Ureter (tissue), 1 donor: ENCODE results near the gene NCKAP5. TPM values are rescaled to one million over a fixed set of nuclear protein-coding genes. Genes with fewer than 3 reads are reported as not detected.

Experiments
- DNase-seq: peaks from one replicate; pipeline ENCODE4 v3.0.0-alpha.2; 2020; ENCODE audit warnings: low spot score
- total RNA-seq: library from RNA; stranded (reverse); gene quantifications from one replicate; pipeline ENCODE4 v1.2.4, GENCODE V29; 2023
- donor health status: DM: yes; HTN: yes; CAD: no.

NCKAP5 gene
- total RNA-seq, 1 donor from 2014 or later: 7.3 TPM

GRCh38 chr2:132948211-132948610 is 620.1 kb downstream of the NCKAP5 start:
- DNase-seq: no peak

DNA sequence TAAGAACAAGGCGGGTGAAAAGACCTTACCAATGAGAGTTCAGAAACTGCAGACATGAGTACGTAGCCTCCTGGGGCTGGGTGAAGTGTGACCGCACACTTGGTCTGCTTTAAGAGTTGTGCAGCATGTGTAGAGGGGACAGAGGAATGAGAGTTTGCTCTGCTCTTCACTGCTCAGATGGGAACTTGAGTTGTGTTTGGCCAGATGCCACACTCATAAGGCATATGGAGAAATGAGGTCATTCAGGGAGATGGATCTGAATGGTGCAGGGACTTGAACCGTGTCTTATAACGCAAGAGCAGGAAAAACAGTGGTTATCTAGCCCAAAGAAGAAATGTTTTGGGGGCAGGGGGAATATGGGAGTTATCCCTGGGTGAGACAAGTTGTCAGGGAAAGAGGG is 624.4 kb downstream of the NCKAP5 start:
- DNase-seq: no peak

GRCh38 chr2:132941296-132942020 is 626.8 kb downstream of the NCKAP5 start:
- DNase-seq: no peak

- no peak for DNase-seq
Measured at GRCh38 chr2:132937629-132938028, 630.6 kb downstream of the NCKAP5 start.

DNA sequence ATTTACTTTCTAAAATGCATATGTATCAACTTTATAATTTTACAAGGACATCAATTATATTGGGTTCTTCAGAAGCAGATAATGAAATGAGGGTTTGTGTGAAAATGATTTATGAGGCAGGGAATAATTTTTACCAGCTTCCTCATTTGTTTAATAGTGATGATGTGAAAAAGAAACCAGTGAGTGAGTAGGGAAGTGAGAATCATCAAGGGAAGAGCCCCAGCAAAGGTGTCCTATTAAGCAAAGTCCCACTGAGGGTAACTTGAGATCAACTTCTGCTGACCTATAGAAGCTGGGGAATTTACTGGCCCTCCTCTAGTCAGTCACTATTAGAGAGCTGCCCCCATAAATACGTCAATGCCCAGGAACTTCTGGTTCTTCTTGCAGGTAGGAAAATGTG is 631.5 kb downstream of the NCKAP5 start:
- no peak for DNase-seq

GRCh38 chr2:132936261-132936660 is 632.0 kb downstream of the NCKAP5 start:
- DNase-seq: no peak

DNA sequence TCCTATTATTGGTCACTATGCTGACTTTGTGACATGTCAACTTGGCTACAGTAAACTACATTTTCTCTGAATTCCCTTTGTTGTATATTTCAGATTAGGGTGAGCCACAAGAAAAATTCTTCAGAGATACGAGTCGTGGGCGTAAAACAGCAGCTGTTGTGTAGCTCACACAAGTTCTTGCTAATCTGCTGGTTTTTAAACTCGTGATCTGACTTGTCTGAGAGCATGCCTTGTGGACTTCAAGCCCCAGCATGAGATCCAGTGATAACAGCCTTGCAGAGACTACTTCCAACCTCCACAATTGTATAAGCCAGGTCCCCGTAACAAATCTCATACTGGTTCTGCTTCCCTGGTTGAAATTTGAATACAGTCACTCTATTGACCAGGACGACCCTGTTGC is 638.5 kb downstream of the NCKAP5 start:
- DNase-seq: no peak

GRCh38 chr2:132923787-132924186 is 644.5 kb downstream of the NCKAP5 start:
- no peak for DNase-seq

- no peak for DNase-seq
Measured at GRCh38 chr2:132915812-132916549, 652.3 kb downstream of the NCKAP5 start.

DNA sequence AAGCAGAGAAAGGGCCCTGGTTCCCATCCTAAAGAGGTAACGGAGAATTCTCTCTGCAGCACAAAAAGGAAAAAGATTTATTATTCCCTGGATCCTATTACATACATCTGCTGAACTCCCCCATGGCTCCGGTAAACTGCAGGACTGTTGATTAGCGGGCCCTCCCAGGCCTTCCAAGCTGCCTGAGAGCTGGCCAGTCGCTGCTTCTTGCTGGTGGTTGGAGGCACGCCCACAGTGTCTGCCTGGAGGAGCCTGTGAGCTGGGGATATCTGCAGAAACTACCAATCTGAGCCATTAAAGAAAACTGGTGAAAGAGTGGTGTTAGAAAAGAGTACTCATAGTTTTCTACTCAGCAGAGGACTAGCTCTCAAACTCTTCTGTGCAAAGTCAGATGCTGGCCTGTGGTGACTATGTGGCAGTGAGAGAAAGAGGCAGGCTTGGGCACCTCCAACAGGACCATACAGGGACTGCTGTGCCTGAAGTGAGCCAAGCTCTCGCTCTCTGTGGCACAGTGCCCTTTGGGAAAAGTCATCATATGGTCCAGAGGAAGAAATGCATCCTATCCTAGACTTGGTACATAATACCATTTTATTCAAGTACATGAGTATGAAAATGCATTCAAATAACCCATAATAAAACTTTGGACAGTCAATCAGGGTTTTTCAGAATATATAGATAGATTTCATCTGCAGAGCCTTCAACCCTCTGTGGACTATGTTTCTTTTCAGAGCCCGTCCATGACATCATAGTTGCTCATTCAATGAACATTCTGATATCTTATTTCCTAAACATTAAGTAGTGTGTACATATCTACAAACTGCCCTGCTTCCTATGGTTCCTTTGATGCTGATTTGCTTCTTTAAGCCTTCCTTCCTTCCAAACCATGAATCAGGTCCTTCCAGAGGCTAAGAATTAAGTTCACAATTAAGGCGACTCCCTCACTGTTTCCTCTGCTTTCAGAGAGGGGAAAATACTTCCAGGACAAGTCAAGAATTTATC is 656.2 kb downstream of the NCKAP5 start:
- DNase-seq: no peak

DNA sequence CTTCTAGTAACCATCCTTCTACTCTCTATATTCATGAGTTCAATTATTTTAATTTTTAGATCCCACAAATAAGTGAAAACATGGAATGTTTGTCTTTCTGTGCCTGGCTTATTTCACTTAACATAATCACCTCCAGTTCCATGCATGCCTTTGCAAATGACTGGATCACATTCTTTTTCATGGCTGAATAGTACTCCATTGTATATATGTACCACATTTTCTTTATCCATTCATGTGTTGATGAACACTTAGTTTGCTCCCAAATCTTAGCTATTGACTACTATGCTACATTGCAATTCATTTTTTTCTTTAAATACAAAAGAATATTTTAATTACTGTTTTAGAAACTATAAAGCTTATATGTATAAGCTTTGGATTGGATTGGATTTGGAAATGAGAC is 657.8 kb downstream of the NCKAP5 start:
- no peak for DNase-seq

DNA sequence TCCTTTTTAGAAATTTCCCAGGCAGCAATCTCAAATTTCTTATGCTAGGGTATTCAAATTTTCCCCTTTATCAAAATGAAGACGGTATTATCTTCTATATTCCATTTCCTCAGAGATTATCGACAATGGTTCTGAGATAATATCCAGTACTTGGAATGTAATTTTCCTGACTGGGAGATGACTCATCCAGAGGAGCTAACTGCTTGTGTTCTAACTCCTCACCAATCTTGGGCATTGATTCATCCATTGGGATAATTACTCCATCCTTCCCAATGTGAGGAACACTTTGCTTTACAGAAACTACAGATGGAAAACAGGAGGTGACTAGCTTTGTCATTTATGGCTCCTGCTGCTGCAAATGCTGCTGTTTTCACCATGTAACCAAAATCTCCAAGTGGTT is 658.8 kb downstream of the NCKAP5 start:
- no peak for DNase-seq

GRCh38 chr2:132904142-132904842 is 664.0 kb downstream of the NCKAP5 start:
- DNase-seq: no peak

GRCh38 chr2:132902626-132903025 is 665.6 kb downstream of the NCKAP5 start:
- no peak for DNase-seq

GRCh38 chr2:132901661-132902060 is 666.6 kb downstream of the NCKAP5 start:
- DNase-seq: no peak

GRCh38 chr2:132897111-132897510 is 671.2 kb downstream of the NCKAP5 start:
- DNase-seq: no peak

- no peak for DNase-seq
Measured at GRCh38 chr2:132896073-132896472, 672.2 kb downstream of the NCKAP5 start.

GRCh38 chr2:132891498-132891897 is 676.8 kb downstream of the NCKAP5 start:
- no peak for DNase-seq

DNA sequence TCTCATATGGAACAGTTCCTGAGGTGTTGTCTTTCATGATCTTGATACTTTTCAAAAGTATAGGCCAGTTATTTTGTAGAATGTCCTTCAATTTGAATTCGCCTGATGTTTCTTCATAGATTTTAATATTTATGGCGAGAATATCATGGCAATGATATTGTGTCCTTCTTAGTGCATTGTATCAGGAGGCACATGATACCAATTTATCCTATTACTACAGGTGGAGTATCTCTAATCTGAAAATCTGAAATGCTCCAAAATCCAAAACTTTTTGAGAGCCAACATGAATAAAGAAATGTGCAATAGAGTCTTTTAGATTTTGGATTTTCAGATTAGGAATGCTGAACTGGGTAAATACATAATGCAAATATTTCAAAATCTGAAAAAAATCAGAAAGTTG is 681.7 kb downstream of the NCKAP5 start:
- DNase-seq: no peak

DNA sequence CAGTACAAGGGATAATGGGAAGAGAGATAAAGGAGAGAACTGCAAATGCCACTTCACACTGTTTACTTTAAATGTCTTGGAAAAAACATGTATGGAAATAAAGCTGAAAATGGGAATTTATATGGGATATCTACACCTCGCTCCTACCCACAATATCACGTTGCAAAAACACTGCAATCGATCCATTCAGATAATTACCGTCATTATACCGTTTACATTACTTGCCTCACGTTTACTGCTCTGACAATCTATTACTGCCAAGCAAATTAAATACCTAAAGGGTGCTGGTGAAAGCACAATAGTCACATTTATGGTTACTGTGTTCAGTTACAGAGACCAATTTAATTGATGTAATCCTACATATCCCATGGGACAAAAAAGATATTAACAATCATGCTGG is 683.6 kb downstream of the NCKAP5 start:
- no peak for DNase-seq

DNA sequence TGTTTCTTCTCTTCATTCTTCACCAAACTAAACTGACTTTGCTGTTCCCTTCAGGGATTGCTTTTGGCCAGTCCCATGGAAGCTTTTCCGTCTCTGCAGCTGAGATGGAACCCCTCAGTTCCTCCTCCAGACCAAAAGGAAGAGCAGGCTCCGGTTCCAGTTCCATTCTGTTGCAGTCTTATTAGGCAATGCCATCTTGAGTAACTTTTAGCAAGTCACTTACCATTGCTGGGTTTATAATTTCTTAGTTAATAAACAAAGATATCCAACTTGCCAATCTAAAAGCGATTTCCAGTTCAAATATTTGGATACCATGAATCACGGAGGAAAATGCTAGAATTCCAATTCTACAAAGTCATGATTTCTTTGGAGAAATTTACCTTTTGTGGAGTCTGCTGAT is 684.0 kb downstream of the NCKAP5 start:
- no peak for DNase-seq

DNA sequence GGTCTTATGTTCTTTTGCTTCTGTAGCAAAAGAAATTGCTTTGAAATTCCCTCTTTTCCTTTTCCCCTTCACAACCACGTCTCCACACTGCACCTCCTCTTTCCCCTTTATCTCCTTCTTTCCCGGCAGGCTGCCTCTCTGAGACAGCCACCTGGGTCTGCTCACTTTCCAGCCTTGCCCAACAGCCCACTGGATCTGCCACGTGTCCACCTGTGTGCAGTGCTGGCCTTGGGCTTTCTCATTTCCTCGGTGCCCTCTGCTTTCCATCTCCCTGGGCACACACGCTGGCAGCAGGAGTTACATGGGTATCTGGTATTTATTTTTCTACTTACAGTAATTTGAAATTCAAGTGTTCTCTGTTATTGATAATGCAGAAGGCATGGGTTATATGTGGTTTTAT is 684.8 kb downstream of the NCKAP5 start:
- DNase-seq: no peak
